GM21528 (cell line): Measurements from ENCODE around the gene BTBD9.

Source experiments
- ATAC-seq: cut with Tn5 transposase; IDR thresholded peaks from one replicate; pipeline ENCODE4 v1.9.1; 2021; ENCODE audit warnings: mild to moderate bottlenecking, moderate library complexity; ENCODE audit not compliant: unreplicated experiment, low FRiP score

The BTBD9 gene

GRCh38 chr6:38172739-38173410 is 466.9 kb downstream of the BTBD9 start:
- no peak for ATAC-seq

DNA sequence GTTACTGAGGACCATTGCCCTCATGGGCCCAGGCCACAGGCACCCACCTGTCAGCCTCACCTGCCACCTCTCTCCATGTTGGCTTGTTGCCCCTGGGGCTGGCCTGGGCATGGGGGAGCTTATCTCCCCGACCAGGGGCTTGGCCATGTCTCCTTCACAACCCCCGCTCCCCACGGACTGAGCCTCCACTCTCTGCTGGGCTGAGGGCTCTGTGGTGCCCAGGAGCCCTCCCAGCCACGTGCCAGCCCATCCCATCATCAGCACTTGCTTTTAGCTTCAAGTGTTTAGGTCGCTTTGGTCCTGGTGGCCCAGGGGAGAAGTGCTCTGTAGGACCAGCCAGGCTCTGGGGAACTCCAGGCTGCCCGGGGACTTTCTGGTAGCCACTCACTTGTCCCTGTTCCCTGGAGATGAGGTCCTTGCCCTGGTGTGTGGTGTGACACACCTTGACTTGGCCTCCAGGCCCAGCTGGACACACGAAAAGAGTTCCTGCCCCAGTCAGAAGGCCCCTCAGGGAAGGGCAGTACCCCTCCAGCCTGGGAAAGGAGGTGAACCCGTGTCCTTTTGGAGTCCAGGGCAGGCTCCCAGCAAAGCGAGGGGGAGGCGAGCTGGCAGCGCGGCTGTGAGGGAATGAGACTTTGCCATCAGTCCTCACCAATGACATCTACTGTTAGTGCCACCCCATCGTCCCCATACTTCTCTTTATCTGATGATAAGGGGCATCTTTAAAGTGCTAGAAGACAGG is 467.6 kb downstream of the BTBD9 start:
- ATAC-seq, result no peak

GRCh38 chr6:38170666-38171355 is 468.9 kb downstream of the BTBD9 start:
- no peak for ATAC-seq

DNA sequence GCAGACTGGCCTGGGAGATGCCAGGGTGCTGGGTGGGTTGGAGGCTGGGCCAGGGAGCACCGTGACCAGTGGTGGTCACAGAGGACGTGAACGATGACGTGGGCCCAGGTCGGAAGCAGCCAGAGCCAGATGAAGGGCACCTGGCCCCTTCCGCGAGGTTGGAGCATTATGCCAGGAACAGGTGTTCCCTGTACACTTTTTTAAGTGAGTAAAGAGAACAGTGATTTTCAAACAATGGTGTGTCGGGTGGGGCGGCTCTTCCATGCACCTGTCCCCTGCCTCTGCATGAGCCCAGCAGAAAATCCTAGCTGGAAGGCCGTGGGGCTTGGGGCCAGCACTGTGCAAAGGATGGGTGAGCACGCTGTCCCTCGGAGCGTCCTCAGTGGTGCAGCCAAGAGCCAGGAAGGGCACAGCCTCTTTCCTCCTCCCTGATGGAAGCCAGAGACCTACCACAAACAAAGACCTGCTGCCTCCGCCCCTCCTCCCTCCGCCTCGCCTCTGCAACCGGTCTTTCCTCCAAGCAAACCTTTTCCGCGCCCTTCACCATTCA is 469.7 kb downstream of the BTBD9 start:
- no peak for ATAC-seq

GRCh38 chr6:38169221-38169976 is 470.3 kb downstream of the BTBD9 start:
- ATAC-seq, result no peak

- no peak for ATAC-seq
Measured at GRCh38 chr6:38168699-38169098, 471.0 kb downstream of the BTBD9 start.

- ATAC-seq, result no peak
Measured at GRCh38 chr6:38168126-38168525, 471.6 kb downstream of the BTBD9 start.

- no peak for ATAC-seq
Measured at GRCh38 chr6:38167598-38167997, 472.1 kb downstream of the BTBD9 start.

- ATAC-seq, result no peak
Measured at GRCh38 chr6:38166411-38167240, 473.1 kb downstream of the BTBD9 start.

GRCh38 chr6:38164671-38165108 is 475.0 kb downstream of the BTBD9 start:
- ATAC-seq, result no peak

GRCh38 chr6:38164131-38164481 is 475.6 kb downstream of the BTBD9 start:
- ATAC-seq, result no peak

DNA sequence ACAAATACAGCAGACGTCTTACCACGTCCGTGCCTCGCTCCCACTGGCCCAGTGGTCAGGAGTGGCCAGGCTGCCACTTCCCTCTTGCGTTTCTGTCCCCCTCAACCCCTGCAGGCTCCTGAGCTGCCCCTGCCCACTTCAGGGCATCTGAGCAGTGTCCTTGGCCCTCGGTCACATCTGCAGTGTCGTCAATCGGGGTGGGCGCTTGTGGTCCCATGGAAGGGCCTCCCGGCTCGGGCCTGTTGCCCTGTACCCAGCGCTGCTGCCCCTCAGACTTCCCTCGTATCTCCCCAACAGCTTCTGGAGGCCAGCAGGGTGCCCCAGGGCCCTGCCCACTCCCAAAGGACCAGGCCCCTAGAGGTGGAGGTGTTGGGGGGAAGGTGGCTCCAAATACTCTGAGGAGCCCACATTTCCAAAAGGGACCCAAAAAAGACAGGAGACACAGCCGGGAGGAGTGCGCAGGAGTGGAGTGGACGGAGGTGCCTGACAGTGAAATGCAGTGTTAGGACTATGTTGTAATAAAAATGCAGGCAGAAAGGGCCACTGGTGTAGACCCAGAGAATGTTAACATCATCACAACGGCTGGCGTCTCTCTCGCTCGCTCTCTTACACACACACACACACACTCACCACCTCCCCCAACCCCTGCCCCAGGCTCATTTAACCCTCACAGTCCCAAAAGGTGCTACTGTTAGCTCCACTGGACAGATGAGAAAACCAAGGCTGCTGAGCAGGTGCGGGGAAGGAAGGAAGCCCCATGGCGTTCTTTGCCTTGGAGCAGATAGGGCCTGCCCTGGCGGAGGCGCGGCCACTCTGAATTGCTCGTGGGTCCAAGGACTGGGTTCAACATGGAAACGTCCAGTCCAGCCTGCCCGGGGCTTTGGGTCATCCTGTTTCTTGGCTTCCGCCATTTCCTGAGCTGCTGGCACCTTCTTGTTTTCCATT is 476.3 kb downstream of the BTBD9 start:
- no peak for ATAC-seq

DNA sequence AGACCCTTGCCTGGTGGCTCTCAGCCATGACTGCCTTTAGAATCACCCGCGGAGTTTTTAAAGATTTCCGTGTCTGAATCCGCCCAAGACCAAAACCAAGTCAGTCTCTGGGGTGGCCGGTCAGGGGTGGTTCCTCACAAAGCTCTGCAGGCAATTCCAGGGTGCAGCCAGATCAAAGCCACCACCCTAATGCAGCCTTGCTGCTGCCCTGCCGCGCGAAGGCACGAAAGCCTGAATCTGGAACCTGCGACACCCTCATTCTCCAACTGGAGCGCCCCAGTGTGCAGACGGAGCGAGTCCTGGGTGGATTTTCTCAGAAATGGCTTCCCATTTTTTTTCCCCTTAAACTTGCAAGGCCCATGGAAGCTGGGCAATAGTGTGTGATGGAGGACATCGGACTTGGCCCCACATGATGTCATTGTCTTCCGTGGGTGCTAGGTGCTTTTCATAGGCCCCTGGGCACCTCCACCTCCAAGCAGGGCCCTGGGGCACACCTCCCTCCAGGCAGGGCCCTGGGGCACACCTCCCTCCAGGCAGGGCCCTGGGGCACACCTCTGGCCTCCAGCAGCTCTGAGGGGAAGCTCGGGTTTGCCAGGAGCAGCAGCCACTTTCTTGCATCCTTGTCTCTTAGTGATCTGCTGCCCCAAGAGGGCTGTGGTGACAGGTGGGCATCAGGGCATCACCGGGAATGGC is 477.1 kb downstream of the BTBD9 start:
- no peak for ATAC-seq

DNA sequence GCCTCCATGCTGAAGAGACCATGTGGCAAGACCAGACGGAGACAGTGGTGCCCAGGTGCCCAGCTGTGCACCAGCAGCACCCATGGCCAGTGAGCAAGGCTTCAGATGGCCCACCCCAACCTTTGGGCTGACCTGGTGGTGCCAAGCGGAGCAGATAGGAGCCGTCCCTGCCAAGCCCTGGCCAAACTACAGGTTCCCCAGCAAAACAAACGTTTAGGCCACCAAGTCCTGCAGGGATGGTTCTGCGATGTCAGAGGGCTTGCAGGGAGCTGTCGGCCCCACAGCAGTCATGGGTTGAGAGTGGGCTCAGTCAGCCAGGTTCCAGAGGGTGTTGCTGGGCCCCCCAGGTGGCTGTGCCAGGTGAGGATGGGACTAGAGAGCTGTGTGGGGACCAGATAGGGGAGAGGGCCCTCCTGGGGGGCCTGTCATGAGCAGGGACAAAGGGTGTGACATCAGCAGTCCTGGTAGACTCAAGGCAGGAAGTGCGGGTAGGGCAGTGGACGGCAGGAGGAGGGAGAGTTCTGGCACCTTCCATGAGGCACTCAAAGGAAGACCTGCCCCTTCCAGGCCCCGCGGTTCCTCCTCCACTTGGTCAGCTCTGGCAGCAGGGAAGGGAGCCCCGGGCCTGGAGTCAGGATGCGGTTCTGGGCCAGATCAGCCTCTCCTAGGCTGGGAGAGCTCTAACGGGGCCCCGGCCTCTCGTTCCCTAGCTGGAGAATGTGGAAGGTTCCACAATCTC is 477.8 kb downstream of the BTBD9 start:
- no peak for ATAC-seq

- no peak for ATAC-seq
Measured at GRCh38 chr6:38161331-38161730, 478.4 kb downstream of the BTBD9 start.

GRCh38 chr6:38160831-38161230 is 478.9 kb downstream of the BTBD9 start:
- ATAC-seq, result no peak

GRCh38 chr6:38159596-38159995 is 480.1 kb downstream of the BTBD9 start:
- no peak for ATAC-seq
